CD1c-positive myeloid dendritic cell (primary cell): ENCODE data around the gene DOK3.
A peak's percentile ranks its signal among the peaks of the same experiment; 100 is the strongest.
"Not testable (repeated sequence)": the region's sequence is repeated elsewhere in the genome, so short reads cannot be mapped to it uniquely, and the experiment has no call there.

Source experiments
- DNase-seq: peaks from one replicate; pipeline ENCODE4 v3.0.0-alpha.2; 2016; ENCODE audit errors: extremely low spot score

Gene DOK3

DNA sequence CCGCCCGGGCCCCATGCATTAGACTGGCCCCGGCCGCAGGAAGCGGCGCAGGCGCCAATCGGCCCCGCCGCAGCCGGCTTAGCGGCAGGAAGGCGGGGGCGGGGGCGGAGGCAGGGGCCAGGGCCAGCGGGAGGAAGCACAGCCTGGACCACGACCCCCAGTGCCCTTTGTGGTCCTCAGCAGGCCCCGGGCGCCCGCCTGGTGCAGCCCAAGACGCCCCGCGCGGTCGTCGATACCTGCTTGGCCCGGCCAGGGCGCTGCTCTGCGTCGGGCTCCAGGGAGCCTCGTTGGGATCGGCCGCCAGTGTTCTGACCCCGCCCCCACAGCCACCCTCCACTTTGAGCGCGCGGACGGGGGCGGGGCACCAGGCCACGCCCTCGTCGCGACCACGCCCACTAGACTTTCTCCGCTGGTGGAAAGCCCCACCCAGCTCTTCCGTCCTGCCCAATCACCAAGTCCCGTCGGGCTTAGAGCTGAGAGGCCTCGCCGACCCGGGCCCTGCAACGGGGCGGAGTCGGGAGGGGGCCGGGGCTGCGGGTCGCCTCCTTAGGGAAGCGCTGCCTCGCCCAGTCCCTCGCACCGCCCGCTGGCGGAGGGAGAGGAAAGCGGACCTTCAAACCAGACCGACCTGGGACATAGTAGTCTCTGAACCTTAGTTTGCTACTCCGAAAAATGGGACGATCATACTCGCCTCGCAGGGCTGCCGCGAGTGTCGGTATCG, 12.2 kb downstream of the DOK3 start, which contains the start of gene PDLIM7:
Gene PDLIM7 (minus strand): TSS at position 313 of the 721 bp plus-strand sequence. CDS start 1,092 bp downstream, outside the sequence.
- DNase-seq: peak; percentile 97

- peak; percentile 66 for DNase-seq
Measured at GRCh38 chr5:177496727-177497291, 12.8 kb downstream of the DOK3 start.

DNA sequence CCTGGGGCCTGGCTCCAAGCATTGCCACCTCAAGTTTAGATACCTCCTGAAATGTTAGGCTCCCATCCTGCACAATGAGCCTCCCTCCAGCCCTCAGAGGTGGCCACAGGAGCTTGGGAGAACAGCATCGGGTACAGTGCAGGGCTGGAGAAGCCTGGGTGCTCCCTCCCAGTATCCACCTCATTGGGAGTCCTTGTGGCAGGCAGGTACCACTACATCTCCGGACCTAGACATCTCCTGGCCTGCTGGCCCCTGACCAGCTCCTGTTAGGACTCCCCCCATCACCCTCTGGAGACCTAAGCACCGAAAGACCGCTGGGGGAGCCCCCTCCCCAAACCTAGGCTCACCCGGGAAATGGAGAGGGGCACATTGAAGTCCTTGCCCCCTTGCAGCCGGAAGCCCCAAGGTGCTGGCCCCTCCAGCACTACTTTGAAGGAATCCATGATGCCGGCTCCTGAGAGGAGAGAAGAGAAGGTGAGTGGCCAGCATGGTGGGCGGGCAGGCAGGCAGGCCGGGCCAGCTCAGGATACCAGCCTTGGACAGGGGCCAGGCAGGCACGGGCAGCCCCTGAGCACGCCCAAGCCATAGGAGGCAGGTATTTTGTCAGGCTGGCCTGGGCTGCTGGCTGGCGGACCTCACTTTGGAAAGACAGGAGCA, 13.4 kb downstream of the DOK3 start:
- DNase-seq: peak; percentile 24

GRCh38 chr5:177495243-177496060, 14.2 kb downstream of the DOK3 start:
- DNase-seq: peak; percentile 71

DNA sequence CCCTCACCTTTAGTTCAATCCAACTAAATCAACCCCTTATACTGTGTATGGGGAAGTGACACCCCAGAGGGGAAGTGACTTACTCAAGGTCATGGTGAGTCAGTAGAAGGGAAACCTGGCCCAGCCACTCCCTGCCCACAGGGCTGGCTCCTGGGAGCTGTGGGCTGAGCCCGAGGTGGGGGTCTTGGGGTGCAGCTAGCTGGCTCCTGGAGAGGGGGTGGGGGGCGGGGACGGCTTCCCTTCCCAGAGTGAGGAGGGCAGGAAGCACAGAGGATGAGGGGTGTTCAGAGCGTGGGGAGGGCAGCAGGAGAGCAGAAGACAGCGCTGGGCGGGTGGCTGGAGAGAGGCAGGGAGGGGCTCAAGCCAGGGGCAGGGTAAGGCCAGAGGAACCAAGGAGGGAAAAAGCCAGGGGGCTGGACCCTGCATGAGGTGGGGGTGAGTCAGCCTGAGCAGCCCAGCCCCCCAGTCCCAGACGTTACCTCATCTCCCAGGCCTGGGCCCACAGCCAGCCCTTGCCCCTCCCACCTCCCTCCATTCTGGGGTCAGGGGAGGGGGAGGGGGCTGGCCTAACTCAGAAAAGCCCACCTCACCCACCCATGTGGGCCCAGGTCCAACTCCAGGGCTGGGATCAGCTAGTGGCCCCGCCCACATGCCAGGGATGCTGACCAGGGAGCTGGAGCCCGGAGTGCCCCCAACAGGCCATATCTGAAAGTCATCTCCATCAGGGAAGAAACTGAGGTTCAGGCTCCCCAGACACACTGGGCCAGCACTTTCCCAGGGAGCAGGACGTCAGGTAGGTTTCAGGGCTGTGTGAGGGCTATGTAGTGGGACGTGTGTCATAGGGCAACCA, 15.1 kb downstream of the DOK3 start:
- peak; percentile 91 for DNase-seq

DNA sequence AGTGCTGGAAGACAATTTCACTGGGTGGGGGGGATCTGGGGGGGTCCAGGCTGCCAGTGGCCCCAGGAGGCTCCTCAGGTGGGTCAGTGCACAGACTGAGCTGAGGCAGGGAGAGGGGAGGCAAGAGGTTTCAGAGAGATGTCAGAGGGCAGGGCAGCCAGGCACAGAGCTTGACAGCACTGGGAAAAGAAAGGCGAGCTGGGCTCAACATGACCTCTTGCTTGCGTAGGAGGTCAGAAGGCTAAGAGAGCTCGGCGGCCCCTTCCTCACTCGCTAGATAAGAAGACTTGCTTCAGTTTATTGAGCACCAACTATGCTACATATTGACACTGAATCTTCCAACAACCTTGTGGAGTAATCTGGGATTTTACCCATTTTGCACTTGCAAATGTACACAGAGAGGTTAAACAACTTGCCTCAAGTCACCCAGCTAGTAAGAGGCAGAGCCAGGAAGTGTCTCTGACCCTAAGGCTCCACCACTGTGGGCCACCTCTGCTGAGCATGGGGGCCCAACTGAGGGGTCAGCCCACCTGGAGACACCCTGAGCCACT, 15.8 kb downstream of the DOK3 start:
- DNase-seq: peak; percentile 60

- no peak for DNase-seq
Measured at GRCh38 chr5:177492841-177493240, 16.8 kb downstream of the DOK3 start.

DNA sequence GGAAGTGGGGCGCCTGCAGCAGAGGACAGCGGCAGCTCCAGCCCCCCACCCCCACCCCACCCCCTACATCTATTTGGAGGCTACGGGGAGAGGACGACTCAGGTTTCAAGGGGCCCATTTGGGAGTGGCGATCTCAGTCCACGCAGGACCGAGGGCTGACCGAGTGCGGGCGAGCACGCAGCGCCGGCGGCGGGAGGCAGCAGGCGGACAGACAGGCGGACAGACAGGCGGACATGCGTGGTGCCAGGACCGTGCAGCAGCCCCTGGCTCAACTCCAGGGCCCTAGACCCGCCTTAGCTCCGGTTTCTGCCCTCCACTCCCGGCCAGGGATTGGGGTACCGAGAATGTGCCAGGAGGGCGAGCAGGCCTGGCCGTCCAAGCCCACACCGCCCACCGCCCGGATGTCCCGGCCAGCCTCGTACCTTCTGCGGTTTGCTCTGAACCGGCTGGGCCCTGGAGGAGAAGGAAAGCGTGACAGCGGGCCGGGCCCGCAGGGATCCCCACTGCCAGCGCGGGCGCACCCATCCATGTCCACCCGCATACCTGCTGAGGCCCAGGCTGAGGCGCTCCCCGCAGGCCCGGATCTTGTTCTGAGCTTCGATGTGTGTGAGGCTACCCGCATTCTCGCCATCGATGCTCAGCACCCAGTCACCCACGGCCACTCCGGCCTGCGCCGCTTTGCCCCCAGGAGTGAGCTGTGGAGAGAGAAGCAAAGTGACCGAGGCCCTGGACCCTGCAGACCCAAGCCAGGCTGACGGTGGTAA, 17.5 kb downstream of the DOK3 start:
- no peak for DNase-seq

GRCh38 chr5:177491429-177491945, 18.1 kb downstream of the DOK3 start:
- DNase-seq: no peak

GRCh38 chr5:177490992-177491391, 18.6 kb downstream of the DOK3 start:
- DNase-seq: no peak

DNA sequence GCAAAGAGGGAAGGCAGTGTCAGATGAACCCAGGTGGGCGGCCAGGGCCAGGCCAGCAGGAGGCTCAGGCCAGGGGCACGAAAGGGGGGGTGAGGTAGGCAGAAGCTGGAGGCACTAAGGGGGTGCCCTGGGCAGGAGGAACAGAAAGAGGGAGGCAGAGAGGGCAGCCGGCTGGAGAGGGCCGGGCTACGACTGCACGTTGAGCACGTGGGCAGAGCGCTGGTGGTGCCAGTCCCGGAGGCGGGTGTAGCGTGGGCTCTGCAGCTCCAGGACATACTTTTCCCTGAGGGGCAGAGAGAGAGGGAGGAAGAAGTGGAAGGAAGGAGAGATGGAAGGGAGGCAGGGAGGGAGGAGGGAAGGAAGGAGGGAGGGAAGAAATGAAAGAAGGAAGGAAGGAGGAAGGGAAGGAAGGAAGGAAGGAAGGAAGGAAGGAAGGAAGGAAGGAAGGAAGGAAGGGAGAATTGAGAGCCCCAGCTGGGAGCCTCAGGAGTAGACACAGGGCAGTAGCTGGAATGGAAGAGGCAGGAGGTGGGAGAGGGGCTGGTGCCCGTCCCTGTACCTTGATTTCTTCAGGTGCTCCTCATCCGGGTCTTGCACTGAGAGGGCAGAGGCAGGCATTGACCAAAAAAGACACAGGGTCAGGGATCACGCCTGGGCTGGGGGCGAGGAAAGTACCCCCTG, 19.2 kb downstream of the DOK3 start:
- peak; percentile 34 for DNase-seq

DNA sequence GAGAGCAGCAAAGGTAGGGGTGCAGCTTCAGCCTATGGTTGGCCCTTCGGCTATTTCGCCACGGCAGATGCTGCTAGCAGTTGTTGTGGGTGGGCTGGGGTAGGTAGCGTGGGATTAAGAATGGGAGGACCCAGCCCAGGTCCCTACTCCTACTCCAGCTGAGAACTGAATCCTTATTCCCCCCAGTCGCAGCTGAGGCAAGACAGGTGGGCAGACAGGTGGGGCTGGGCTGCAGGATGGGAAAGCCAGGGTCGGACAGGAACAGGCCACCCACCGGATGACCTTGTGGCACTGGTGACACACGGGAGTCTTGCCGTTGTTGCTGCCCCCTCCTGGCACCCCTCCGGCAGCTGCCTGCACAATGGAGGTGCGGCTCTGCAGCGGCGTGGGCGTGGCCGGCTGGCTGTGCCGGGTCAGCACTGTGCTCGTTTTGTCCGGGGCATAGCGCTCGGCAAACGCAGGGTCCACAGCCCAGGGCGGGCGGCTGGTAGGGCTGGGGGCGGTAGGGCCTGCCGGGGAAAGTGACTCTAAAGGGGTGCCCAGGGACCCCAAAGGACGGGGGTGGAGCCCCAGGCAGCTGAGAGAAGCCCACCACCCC, 20.4 kb downstream of the DOK3 start:
- DNase-seq: no peak

- no peak for DNase-seq
Measured at GRCh38 chr5:177487975-177488374, 21.7 kb downstream of the DOK3 start.

GRCh38 chr5:177487144-177487543, 22.5 kb downstream of the DOK3 start:
- DNase-seq: no peak

GRCh38 chr5:177486256-177486655, 23.4 kb downstream of the DOK3 start:
- no peak for DNase-seq

- not testable (repeated sequence) for DNase-seq
Measured at GRCh38 chr5:177485753-177486152, 23.9 kb downstream of the DOK3 start.

GRCh38 chr5:177484902-177485549, 24.6 kb downstream of the DOK3 start:
- DNase-seq: no peak
